Fibroblast of villous mesenchyme (primary cell): ENCODE data around the gene CYP17A1. TPM values are rescaled to one million over a fixed set of nuclear protein-coding genes. Genes with fewer than 3 reads are reported as not detected.

ENCODE experiments used
- DNase-seq: peaks from one replicate; pipeline ENCODE4 v3.0.0-alpha.2; 2010; ENCODE audit warnings: low read depth
- H3K4me3 ChIP-seq: 2 replicates; pipeline ENCODE4 v1.5.1; 2011; ENCODE audit warnings: low read depth, mild to moderate bottlenecking, low read length
- CTCF ChIP-seq: IDR thresholded peaks from 2 replicates; pipeline ENCODE4 v1.5.1; 2012; ENCODE audit warnings: low read depth, mild to moderate bottlenecking, low read length; ENCODE audit not compliant: insufficient read depth
- total RNA-seq: library from RNA; depleted of rRNA; stranded (reverse); fragments of >200 nt; gene quantifications from 2 replicates; pipeline ENCODE4 v1.2.3, GENCODE V29; 2012

Gene CYP17A1
- total RNA-seq, 1 donor = not detected

- TF ChIP-seq CTCF = no peak
- no peak for DNase-seq
These were observed 41.5 kb downstream of the CYP17A1 start for GRCh38 chr10:102795453-102796406.

DNA sequence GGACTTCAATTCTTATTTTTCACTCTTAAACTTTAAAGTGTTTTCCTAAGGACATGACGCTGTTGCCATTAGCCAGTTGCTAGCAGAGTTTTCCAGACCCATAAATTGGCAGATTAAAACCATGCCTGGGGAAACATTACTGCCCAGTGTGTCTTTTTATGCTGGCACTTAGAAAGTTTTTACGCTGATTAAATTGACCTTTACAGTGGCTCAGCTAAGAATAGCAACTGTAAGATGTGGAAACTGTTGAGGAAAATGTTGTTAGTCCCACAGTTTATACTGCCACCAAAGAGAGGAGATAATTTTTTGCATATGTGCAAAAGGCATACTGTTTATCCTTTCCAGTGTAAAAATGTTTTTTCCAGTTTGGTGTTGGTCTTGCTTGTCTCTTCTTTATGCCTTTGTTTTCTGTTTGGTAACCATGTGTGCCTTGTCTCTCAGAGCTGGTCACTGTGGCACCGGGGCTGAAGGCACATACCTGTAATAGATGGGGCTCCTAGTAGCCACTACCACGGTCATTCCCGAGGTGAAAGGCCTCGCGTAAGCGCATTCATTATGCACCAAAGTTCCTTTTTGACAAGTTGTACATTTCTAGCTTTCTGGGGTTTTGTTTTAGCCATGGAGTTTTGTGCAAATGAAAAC is 45.3 kb downstream of the CYP17A1 start:
- TF ChIP-seq CTCF = no peak
- no peak overlapping the region for H3K4me3 ChIP-seq
- peak; percentile 56 for DNase-seq

More at GRCh38 chr10:102795453-102796406, 41.5 kb downstream of the CYP17A1 start:
- H3K4me3 ChIP-seq = no peak overlapping the region

- DNase-seq = peak; percentile 77
- TF ChIP-seq CTCF = no peak
- H3K4me3 ChIP-seq = no peak overlapping the region
These were observed 51.4 kb downstream of the CYP17A1 start for GRCh38 chr10:102785818-102786217.

DNA sequence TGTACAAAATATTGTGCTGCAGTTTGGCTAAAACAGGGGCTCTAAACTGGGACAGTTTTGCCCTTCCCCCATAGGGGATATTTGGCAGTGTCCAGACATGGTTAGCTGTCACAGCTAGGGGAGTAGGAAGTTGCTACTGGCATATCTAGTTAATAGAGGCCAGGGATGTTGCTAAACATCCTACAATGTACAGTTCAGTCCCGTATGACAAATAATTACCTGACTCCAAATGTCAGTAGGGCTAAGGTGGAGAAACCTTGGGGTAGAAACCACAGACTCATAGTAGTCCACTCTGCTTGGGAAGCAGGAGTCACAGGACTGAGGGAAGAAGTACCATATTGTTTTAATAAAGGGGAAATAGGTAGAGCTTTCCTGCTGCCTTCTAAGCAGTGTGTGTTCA is 53.6 kb downstream of the CYP17A1 start:
- H3K4me3 ChIP-seq = no peak overlapping the region
- TF ChIP-seq CTCF = no peak
- DNase-seq = no peak

DNA sequence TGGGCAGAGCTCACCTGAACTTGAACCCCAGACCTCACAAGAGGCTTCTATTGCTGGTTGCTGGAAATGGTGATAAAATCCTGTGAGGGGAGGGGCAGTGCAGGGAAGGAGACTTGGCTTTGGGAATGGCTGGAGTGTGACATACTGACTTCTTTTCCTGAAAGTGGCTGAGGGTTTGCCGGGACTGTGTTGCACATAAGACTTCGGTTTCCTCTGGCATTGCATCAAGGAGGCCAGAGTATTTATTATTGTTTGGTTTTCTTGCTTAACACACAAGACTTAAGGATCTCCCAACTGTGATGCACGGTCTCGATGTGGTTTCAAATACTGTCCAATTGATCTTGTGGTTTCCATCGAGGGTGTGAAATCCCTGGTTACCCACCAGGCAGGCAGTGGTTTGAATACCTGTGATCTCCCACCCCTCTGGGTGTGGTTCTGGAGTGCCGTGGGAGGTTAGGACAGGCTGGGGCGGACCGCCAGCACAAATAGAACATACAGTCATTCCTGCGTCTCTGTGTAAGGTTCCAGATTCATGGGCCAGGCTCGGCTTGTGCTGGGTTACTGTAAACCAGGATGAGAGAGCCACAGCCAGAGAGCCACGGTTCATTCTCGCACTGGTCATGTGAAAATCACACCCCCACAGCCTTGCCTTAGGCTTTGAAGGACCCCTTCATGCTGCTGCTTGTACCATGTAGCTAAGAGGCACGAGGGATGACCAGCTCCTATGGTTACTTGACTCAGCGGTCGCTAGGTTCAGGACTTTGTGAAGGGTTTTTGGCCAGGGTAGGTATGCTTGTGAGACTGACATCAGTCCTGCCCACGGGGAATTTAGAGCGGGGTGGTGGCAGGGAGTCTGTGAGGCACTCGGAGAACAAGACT is 54.3 kb downstream of the CYP17A1 start:
- TF ChIP-seq CTCF = no peak
- DNase-seq = peak; percentile 94
- peak overlapping the region; percentile 5 for H3K4me3 ChIP-seq

- TF ChIP-seq CTCF = no peak
- H3K4me3 ChIP-seq = no peak overlapping the region
- DNase-seq = peak; percentile 74
These were observed 55.2 kb downstream of the CYP17A1 start for GRCh38 chr10:102781921-102782557.
